GM19395 (cell line): Measurements from ENCODE around the gene CCDC63.
"Not testable (repeated sequence)": the region's sequence is repeated elsewhere in the genome, so short reads cannot be mapped to it uniquely, and the experiment has no call there.

Experiments used
- ATAC-seq: cut with Tn5 transposase; IDR thresholded peaks from one replicate; pipeline ENCODE4 v1.9.1; 2021; ENCODE audit warnings: mild to moderate bottlenecking, moderate library complexity; ENCODE audit not compliant: unreplicated experiment

Gene CCDC63

DNA sequence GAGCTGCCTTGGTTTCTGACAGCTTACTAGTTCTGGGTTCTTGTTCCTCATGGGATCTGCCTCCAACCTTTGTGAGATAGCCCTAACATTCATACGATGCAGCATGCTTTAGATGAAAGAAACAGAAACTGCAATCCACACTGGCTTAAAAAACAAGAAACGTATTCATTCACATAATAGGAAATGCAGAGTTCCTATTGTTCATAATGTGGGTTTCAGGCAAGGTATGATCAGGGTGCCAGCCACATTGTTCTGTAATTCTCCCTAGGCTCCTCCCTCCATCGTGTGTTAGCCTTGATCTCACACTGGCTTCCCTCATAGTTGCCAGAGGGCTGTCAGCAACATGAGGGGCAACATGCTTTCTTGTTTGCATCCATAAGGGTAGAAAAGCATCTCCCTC, 2.7 kb upstream of the CCDC63 start:
- ATAC-seq = no peak

- ATAC-seq = no peak
These were observed 2.0 kb upstream of the CCDC63 start for GRCh38 chr12:110844551-110845338.

DNA sequence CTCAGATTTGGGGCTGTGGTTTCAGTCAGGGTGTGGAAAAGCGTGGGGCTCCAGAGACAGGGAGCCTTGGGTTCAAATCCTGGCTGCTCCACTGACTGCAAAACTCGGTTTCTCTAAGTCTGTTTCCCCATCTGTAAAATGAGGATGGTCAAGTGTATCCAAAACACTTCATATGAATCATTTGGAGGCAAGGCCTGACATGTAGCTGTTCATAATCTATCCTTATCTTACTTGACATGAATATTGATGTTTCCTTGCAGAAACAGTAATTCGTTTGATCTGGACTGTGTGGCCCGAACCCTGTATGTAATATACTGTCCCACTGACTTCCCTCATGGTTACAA, 1.5 kb upstream of the CCDC63 start:
- no peak for ATAC-seq

GRCh38 chr12:110848314-110848923, 1.6 kb downstream of the CCDC63 start:
- ATAC-seq = no peak

GRCh38 chr12:110849221-110849620, 2.4 kb downstream of the CCDC63 start:
- ATAC-seq = no peak

DNA sequence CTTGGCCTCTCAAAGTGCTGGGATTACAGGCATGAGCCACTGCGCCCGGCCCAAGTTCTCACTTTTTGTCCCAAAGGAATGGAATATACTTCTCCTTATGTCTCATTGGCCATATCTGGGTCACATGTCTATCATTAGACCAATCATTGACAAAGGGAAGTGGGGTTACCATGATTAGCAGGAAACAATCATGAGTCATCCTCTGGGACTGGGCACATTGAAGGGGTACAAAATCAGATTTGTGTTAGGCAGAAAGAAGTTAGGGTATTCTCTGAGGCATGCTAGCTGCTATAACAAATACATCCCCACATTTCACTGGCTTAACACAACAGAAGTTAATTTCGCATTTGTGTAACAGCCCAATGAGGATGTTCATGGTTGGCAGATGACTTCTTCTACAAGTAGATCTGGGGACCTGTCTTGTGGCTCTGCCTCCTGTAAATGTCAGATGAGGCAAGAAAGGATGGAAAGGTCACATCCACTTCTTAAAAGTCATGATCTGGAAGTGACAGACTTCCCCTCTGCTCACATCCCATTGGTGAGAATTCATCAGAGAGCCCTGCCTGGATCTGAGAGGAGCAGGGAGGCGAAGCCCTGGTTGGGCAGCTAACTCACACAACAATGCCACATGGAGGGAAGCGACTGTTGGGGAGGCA, 3.1 kb downstream of the CCDC63 start:
- no peak for ATAC-seq

GRCh38 chr12:110850762-110851161, 4.0 kb downstream of the CCDC63 start:
- ATAC-seq = no peak

- ATAC-seq = no peak
These were observed 7.0 kb downstream of the CCDC63 start for GRCh38 chr12:110853836-110854235.

GRCh38 chr12:110856542-110856941, 9.8 kb downstream of the CCDC63 start:
- no peak for ATAC-seq

- ATAC-seq = no peak
These were observed 10.7 kb downstream of the CCDC63 start for GRCh38 chr12:110857528-110857927.

GRCh38 chr12:110857954-110858353, 11.2 kb downstream of the CCDC63 start:
- ATAC-seq = not testable (repeated sequence)

GRCh38 chr12:110858848-110859247, 12.1 kb downstream of the CCDC63 start:
- ATAC-seq = no peak

- no peak for ATAC-seq
These were observed 14.1 kb downstream of the CCDC63 start for GRCh38 chr12:110860833-110861296.

DNA sequence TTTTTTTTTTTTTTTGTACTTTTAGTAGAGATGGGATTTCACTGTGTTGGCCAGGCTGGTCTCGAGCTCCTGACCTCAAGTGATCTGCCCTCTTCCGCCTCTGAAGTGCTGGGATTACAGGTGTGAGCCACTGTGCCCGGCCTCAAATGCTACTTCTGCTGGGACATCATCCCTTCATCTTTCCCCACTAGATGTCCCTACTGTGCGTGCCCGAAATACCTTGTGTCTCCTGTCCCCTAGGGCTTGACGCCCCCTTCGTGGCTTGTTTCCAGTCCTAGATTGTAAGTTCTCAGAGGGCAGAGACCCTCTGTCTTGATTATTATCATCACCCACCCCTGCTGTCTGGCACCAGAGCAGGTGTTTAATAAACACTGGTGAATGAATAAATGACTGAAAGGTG, 14.9 kb downstream of the CCDC63 start:
- no peak for ATAC-seq

GRCh38 chr12:110862329-110862728, 15.5 kb downstream of the CCDC63 start:
- ATAC-seq = no peak

- ATAC-seq = no peak
These were observed 16.4 kb downstream of the CCDC63 start for GRCh38 chr12:110863161-110863560.

- no peak for ATAC-seq
These were observed 18.7 kb downstream of the CCDC63 start for GRCh38 chr12:110865521-110865920.

- ATAC-seq = no peak
These were observed 22.2 kb downstream of the CCDC63 start for GRCh38 chr12:110869026-110869425.

GRCh38 chr12:110869803-110870202, 23.0 kb downstream of the CCDC63 start:
- ATAC-seq = no peak

DNA sequence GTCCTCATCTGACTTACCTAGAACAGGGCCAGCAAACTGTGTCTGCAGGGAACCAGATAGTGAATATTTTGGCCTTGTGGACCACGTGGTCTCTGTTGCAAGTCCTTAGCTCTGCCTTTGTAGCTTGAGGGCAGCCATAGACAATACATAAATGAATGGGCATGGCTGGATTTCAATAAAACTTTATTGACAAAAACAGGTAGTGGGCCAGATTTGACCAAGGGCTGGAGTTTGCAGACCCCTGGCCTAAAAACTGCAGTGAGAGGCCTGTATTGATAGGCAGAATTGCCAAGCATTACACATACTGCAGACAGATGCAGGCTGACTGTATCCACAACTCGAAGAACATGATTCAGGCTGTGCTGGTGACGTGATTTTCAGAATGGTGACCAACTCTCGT, 25.3 kb downstream of the CCDC63 start:
- ATAC-seq = no peak

DNA sequence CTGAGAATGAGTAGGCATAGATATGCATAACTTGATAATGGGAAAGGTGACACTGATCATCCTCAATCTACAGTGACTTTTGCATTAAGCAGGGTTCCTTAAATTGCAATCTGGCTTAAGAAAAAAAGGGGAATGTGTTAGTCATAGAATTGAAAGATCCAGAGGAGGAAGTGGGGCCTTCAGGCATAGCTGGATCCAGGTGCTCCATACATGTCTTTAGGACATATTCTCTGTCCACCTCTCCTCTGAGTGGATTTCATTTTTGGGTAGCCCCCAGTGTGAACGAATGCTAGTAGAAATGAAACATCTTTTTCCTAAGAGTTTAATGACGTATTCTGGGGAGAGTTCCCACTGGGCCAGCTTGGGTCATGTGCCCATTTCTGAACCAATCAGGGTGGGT, 27.6 kb downstream of the CCDC63 start:
- ATAC-seq = no peak

DNA sequence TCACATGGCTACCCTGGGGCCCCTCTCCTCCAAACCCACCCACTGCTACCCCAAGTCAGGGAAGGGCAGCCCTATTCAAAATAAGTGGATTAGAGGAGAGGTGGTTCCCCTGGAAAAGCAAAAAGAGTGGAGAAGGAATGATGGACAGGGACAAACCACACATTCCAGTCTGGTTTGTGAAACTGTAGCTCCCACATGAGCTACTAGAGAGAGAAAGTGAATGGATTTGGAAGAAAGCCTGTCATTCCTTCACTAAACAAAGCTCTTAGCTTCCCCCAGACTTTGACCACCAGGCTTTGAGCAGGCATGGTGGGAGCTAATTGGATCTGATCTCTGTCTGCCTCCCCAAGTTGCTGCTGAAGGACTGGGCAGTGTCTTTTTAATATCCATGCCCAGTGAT, 28.0 kb downstream of the CCDC63 start:
- ATAC-seq = no peak
